Measurements from ENCODE around the gene PPP1R3C. TPM values are rescaled to one million over a fixed set of nuclear protein-coding genes. Genes with fewer than 3 reads are reported as not detected.
A peak's percentile ranks its signal among the peaks of the same experiment; 100 is the strongest.

Gene PPP1R3C
- total and polyA plus RNA-seq, 2 experiments from 2014 or later = 0.91 to 1.8 TPM

DNA sequence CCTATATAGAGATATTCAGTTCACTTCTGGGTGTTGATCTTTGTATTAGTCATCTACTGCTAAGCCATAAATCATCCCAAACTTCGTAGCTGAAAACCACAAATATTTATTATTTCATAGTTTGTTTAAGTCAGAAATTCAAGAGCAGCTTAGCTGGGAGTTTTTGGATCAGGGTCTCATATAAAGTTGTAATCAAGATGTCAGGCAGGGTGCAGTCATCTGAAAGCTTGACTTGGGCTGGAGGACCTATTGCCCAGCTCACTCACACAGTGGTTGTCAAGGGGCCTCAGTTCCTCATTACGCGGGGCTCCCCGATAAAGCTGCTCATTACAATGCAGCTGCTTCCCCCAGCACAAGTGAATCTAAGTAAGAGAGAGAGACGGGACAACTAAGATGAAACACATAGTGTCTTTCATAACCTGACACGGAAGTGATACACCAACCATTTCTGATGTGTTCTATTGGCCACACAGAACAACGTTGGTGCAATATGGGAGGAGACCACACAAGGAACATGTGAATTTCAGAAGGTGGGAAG lies 15.7 kb downstream of the PPP1R3C start:
- no peak overlapping the region for H3K4me2 ChIP-seq
- Mint-ChIP-seq H3K4me1 (no peaks in the 10 kb centered on the region), H3K9me3 (no peaks in the 10 kb centered on the region; the same call in 2 of the 3 replicates), H3K4me3 (no peak overlapping the region), H3K27ac (no peak overlapping the region), H3K27me3 (ENCODE audit: insufficient read depth, low read depth, poor library complexity) (peaks cover 2% of the 10 kb centered on the region), H3K36me3 (ENCODE audit: low read depth) (no peaks in the 10 kb centered on the region)
- no peaks in the 10 kb centered on the region for H3K79me2 ChIP-seq (replicated peaks; ENCODE audit: insufficient read depth)
- no peaks in the 10 kb centered on the region for H3K27me3 ChIP-seq (ENCODE audit: insufficient read depth)
- ATAC-seq (no peak), DNase-seq (ENCODE audit: low spot score) (no peak)
- H3K36me3 ChIP-seq (ENCODE audit: insufficient read depth) = no peaks in the 10 kb centered on the region
- H3K4me3 ChIP-seq = no peak overlapping the region
- H3K9me2 ChIP-seq (ENCODE audit: insufficient read depth) = peaks cover 7% of the 10 kb centered on the region; the same call in 1 of the 2 replicates
- no peaks in the 10 kb centered on the region for H4K20me1 ChIP-seq (replicated peaks; ENCODE audit: insufficient read depth)
- H3K4me1 ChIP-seq (ENCODE audit: insufficient read depth) = no peaks in the 10 kb centered on the region
- 0 out of 2 replicates have a peak overlapping the region, but pooled peaks have one; percentile 67 for H2AFZ ChIP-seq
- no peaks in the 10 kb centered on the region for H3F3A ChIP-seq (replicated peaks; ENCODE audit: low read depth)
- H3K27ac ChIP-seq (ENCODE audit: low read depth) = no peak overlapping the region
- TF ChIP-seq JUNB (IDR thresholded peaks at IDR 0.05; ENCODE audit: unreplicated experiment) (no peak), EZH2 (IDR thresholded peaks at IDR 0.05; ENCODE audit: low read depth, unreplicated experiment) (no peak), ZNF331 (CRISPR knock-in tag; IDR thresholded peaks at IDR 0.05; ENCODE audit: low read depth) (no peak), EZH2phosphoT487 (IDR thresholded peaks at IDR 0.05; ENCODE audit: unreplicated experiment) (no peak), POLR2AphosphoS5 (IDR thresholded peaks at IDR 0.05; ENCODE audit: low read depth) (no peak)
- TF ChIP-seq, protein P1, sequence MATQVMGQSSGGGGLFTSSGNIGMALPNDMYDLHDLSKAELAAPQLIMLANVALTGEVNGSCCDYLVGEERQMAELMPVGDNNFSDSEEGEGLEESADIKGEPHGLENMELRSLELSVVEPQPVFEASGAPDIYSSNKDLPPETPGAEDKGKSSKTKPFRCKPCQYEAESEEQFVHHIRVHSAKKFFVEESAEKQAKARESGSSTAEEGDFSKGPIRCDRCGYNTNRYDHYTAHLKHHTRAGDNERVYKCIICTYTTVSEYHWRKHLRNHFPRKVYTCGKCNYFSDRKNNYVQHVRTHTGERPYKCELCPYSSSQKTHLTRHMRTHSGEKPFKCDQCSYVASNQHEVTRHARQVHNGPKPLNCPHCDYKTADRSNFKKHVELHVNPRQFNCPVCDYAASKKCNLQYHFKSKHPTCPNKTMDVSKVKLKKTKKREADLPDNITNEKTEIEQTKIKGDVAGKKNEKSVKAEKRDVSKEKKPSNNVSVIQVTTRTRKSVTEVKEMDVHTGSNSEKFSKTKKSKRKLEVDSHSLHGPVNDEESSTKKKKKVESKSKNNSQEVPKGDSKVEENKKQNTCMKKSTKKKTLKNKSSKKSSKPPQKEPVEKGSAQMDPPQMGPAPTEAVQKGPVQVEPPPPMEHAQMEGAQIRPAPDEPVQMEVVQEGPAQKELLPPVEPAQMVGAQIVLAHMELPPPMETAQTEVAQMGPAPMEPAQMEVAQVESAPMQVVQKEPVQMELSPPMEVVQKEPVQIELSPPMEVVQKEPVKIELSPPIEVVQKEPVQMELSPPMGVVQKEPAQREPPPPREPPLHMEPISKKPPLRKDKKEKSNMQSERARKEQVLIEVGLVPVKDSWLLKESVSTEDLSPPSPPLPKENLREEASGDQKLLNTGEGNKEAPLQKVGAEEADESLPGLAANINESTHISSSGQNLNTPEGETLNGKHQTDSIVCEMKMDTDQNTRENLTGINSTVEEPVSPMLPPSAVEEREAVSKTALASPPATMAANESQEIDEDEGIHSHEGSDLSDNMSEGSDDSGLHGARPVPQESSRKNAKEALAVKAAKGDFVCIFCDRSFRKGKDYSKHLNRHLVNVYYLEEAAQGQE (IDR thresholded peaks at IDR 0.05; ENCODE audit: unreplicated experiment) = no peak

GRCh38 chr10:91616137-91616536 lies 16.7 kb downstream of the PPP1R3C start:
- Histone ChIP-seq H3K4me1 (ENCODE audit: insufficient read depth) (no peaks in the 10 kb centered on the region), H2AFZ (no peak overlapping the region), H3F3A (replicated peaks; ENCODE audit: low read depth) (no peaks in the 10 kb centered on the region), H3K27me3 (ENCODE audit: insufficient read depth) (no peaks in the 10 kb centered on the region), H3K4me2 (no peak overlapping the region), H3K27ac (ENCODE audit: low read depth) (no peak overlapping the region), H3K79me2 (replicated peaks; ENCODE audit: insufficient read depth) (no peaks in the 10 kb centered on the region), H4K20me1 (replicated peaks; ENCODE audit: insufficient read depth) (no peaks in the 10 kb centered on the region), H3K9me2 (ENCODE audit: insufficient read depth) (peaks cover 7% of the 10 kb centered on the region; the same call in 1 of the 2 replicates), H3K36me3 (ENCODE audit: insufficient read depth) (no peaks in the 10 kb centered on the region), H3K4me3 (no peak overlapping the region)
- Mint-ChIP-seq H3K9me3 (no peaks in the 10 kb centered on the region), H3K27ac (no peak overlapping the region), H3K4me1 (no peaks in the 10 kb centered on the region; the same call in 2 of the 3 replicates), H3K27me3 (ENCODE audit: insufficient read depth, low read depth, poor library complexity) (peaks cover 2% of the 10 kb centered on the region), H3K36me3 (ENCODE audit: low read depth) (no peaks in the 10 kb centered on the region), H3K4me3 (no peak overlapping the region)
- ATAC-seq (no peak), DNase-seq (ENCODE audit: low spot score) (no peak)
- TF ChIP-seq JUNB (IDR thresholded peaks at IDR 0.05; ENCODE audit: unreplicated experiment) = no peak
- TF ChIP-seq ETS1 (IDR thresholded peaks at IDR 0.05) = no peak
- no peak for TF ChIP-seq EZH2 (IDR thresholded peaks at IDR 0.05; ENCODE audit: low read depth, unreplicated experiment)
- TF ChIP-seq, protein P1 (IDR thresholded peaks at IDR 0.05; ENCODE audit: unreplicated experiment) = no peak
- TF ChIP-seq, protein P2, sequence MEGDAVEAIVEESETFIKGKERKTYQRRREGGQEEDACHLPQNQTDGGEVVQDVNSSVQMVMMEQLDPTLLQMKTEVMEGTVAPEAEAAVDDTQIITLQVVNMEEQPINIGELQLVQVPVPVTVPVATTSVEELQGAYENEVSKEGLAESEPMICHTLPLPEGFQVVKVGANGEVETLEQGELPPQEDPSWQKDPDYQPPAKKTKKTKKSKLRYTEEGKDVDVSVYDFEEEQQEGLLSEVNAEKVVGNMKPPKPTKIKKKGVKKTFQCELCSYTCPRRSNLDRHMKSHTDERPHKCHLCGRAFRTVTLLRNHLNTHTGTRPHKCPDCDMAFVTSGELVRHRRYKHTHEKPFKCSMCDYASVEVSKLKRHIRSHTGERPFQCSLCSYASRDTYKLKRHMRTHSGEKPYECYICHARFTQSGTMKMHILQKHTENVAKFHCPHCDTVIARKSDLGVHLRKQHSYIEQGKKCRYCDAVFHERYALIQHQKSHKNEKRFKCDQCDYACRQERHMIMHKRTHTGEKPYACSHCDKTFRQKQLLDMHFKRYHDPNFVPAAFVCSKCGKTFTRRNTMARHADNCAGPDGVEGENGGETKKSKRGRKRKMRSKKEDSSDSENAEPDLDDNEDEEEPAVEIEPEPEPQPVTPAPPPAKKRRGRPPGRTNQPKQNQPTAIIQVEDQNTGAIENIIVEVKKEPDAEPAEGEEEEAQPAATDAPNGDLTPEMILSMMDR (conservative IDR thresholded peaks at IDR 0.05; ENCODE audit: low read depth in 2 of 2) = no peak
- TF ChIP-seq NANOG (IDR thresholded peaks at IDR 0.05; ENCODE audit: borderline replicate concordance) = no peak
- TF ChIP-seq EZH2phosphoT487 (IDR thresholded peaks at IDR 0.05; ENCODE audit: unreplicated experiment) = no peak
- no peak for TF ChIP-seq STAT1 (IDR thresholded peaks at IDR 0.05; ENCODE audit: unreplicated experiment)

Data from GM23338 (cell line).